IPS-15b (cell line): ENCODE results near the gene OBSL1.
A peak's percentile ranks its signal among the peaks of the same experiment; 100 is the strongest.

Experiments
- H3K27me3 ChIP-seq: one replicate; pipeline ENCODE4 v1.6.1; 2013; ENCODE audit warnings: low read length; ENCODE audit not compliant: control insufficient read depth, insufficient read depth
- H3K36me3 ChIP-seq: one replicate; pipeline ENCODE4 v1.6.1; 2013; ENCODE audit warnings: low read length; ENCODE audit not compliant: control insufficient read depth, insufficient read depth
- H3K4me1 ChIP-seq: one replicate; pipeline ENCODE4 v1.6.1; 2013; ENCODE audit warnings: mild to moderate bottlenecking, low read length; ENCODE audit not compliant: control insufficient read depth, insufficient read depth
- H3K4me3 ChIP-seq: one replicate; pipeline ENCODE4 v1.5.1; 2013; ENCODE audit warnings: low read depth, low read length
- H3K9ac ChIP-seq: one replicate; pipeline ENCODE4 v1.6.1; 2013; ENCODE audit warnings: low read depth, mild to moderate bottlenecking, low read length
- H3K9me3 ChIP-seq: one replicate; pipeline ENCODE4 v1.6.1; 2013; ENCODE audit warnings: mild to moderate bottlenecking, low read length; ENCODE audit not compliant: control insufficient read depth, insufficient read depth

OBSL1 gene

DNA sequence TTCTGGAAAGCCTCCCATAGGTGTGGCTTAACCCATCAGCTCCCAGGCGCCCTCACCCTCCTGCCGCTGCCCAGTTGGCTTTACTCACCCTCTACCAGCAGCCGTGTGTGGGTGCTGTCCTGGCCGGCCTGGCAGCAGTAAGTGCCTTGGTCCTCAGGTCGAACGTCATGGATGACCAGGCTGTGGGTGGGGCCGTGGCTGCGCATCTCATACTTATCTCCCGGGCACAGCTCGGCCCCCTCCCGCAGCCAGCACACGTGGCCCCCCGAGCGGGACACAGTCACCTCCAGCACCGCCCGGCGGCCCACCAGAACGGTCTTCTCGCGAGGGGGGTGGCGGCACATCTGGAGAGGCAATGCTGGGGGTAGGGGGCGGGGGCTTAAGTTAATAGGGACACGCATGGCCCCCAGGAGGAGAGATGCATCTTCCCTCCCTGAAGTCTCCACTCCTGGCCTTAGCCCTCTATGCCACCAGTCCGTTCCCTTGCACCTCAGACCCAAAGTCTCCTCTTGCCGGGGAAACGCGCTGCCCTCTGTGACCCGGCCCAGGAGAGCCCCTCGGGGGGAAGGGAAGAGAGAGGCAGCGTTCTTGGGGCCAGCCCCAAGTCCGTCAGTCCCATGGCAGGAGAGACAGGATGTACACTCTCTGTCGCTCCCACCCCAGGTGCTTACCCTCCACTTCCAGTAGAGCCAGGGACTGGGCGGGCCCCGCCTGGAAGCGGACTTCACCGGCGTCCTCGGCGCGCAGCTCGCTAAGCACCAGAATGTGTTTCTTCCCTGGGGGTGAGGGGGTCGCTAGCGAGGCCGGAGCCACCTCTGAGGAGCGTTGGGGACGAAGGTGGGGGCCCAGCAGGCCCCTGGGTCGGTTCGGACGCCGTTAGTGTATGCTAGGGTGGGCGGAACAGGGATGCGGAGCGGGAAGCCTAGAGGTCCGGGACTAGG is 19.6 kb downstream of the OBSL1 start:
- Histone ChIP-seq H3K4me1 (peaks cover 5% of the 10 kb centered on the region), H3K27me3 (peaks cover 14% of the 10 kb centered on the region), H3K9ac (peak overlapping the region; percentile 60), H3K9me3 (no peaks in the 10 kb centered on the region), H3K4me3 (peak overlapping the region; percentile 80), H3K36me3 (peaks cover 5% of the 10 kb centered on the region)

DNA sequence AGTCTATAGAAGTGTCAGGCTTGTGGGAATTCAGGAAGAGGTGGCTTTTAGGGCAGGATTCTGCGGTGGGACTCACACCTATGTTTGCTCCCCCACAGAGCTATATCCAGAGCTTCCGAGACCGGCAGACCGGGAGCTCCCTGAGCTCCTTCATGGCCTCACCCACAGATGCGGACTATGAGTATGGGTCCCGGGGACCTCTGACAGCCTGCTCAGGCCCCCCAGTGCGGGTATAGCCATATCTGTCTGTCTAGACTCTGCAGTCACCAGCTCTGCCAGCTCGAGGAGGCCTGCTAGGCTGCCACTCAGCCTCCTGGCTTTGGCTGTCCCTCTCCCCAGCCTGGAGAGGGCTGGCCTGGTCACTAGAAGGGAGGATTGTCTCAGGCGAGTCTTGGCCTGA is 21.7 kb downstream of the OBSL1 start:
- Histone ChIP-seq H3K4me1 (peaks cover 5% of the 10 kb centered on the region), H3K4me3 (no peak overlapping the region), H3K27me3 (peaks cover 29% of the 10 kb centered on the region), H3K9ac (no peak overlapping the region), H3K36me3 (peaks cover 4% of the 10 kb centered on the region), H3K9me3 (no peaks in the 10 kb centered on the region)

DNA sequence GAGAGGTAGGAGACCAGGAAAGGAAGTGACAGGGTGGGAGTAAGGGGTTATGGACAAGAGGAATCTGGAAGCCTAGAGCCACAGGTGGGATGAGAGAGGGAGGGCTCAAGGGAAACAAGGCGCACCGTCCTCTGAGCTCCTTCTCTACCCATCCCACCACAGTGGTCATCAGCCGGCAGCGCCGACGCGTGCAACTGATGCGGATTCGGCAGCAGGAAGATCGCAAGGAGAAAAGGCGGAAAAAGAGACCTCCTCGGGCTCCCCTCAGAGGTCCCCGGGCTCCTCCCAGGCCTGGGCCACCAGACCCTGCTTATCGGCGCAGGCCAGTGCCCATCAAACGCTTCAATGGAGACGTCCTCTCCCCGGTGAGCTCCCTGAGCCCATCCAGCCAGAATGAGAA is 22.3 kb downstream of the OBSL1 start:
- peaks cover 34% of the 10 kb centered on the region for H3K27me3 ChIP-seq
- H3K4me1 ChIP-seq, result peaks cover 5% of the 10 kb centered on the region
- peaks cover 4% of the 10 kb centered on the region for H3K36me3 ChIP-seq
- H3K9me3 ChIP-seq, result no peaks in the 10 kb centered on the region
- no peak overlapping the region for H3K9ac ChIP-seq
- no peak overlapping the region for H3K4me3 ChIP-seq

DNA sequence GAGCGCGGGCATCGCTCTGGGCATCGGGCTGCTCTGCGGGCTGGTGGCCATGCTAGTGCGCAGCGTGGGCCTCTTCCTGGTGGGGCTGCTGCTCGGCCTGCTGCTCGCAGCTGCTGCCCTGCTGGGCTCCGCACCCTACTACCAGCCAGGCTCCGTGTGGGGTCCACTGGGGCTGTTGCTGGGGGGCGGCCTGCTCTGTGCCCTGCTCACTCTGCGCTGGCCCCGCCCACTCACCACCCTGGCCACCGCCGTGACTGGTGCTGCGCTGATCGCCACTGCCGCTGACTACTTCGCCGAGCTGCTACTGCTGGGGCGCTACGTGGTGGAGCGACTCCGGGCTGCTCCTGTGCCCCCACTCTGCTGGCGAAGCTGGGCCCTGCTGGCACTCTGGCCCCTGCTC is 23.7 kb downstream of the OBSL1 start:
- H3K27me3 ChIP-seq, result peaks cover 24% of the 10 kb centered on the region
- no peak overlapping the region for H3K4me3 ChIP-seq
- H3K36me3 ChIP-seq, result peaks cover 4% of the 10 kb centered on the region
- no peaks in the 10 kb centered on the region for H3K9me3 ChIP-seq
- peaks cover 3% of the 10 kb centered on the region for H3K4me1 ChIP-seq
- H3K9ac ChIP-seq, result no peak overlapping the region

DNA sequence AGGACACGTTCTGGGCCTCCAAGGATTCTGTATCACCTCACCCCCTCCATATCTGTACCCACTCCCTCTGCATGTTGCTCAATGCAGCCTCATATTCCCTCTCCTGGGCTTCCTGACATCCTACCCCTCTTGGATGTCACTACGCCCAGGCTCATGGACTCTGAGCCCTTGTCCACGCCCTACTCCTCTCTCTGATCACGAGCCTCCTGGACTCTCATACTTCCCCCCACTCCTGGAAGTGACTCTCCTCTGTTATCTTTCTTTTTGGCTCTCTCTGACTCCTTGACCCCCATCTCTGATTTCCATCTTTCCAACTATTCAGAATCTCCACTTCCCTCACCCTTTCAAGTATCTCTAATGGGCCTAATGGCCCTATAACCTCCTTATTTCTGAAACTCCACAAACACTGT is 25.4 kb downstream of the OBSL1 start:
- Histone ChIP-seq H3K36me3 (peaks cover 10% of the 10 kb centered on the region), H3K9me3 (no peaks in the 10 kb centered on the region), H3K4me3 (no peak overlapping the region), H3K27me3 (peaks cover 26% of the 10 kb centered on the region), H3K4me1 (peaks cover 5% of the 10 kb centered on the region), H3K9ac (no peak overlapping the region)

DNA sequence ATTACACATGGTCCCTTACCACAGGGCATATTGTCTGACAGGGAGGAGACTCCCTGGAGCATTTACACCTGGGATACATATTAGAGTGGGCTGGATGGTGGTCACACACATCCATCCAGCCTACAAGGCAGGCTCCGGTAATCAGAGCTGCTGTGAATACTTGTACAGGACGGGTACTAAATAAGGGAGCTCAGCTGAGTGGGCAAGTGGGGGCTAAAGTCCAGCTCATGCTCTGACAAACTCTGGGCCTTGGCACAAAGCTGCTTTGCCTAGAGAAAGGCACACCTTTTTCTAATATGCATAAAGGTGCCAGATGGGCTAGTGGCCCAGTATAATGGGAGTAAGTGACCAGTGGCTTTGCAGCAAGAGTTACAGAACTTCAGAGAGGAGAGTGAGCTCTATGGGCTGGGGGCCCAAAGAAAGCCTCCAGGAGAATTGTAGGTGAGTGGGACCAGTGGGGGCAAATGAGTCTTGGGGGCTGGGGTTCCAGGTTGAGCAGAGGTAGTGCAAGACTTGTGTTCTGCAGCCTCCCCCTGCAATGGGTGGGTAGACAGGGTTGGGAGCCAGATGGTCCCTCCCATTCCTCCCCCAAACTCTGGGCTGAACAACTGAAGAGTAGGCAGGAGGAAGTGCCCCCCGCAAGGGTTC is 25.9 kb downstream of the OBSL1 start:
- Histone ChIP-seq H3K36me3 (peaks cover 14% of the 10 kb centered on the region), H3K9ac (no peak overlapping the region), H3K27me3 (peaks cover 25% of the 10 kb centered on the region), H3K4me3 (no peak overlapping the region), H3K9me3 (no peaks in the 10 kb centered on the region), H3K4me1 (peaks cover 4% of the 10 kb centered on the region)

DNA sequence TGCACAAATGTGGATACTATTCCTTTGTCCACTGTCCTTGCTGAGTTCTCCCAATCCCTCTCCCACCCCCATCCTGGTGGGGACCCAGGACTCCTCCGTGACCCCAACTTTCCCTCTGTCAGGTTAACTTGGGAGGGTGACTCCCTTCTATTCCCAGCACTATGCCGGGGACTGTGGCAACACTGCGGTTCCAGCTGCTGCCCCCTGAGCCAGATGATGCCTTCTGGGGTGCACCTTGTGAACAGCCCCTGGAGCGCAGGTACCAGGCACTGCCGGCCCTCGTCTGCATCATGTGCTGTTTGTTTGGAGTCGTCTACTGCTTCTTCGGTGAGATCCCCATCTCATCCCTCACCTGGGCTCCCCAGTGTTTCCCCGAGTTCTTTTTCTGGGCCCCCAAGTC is 26.8 kb downstream of the OBSL1 start:
- peaks cover 25% of the 10 kb centered on the region for H3K27me3 ChIP-seq
- no peak overlapping the region for H3K9ac ChIP-seq
- peaks cover 4% of the 10 kb centered on the region for H3K4me1 ChIP-seq
- H3K36me3 ChIP-seq, result peaks cover 22% of the 10 kb centered on the region
- no peaks in the 10 kb centered on the region for H3K9me3 ChIP-seq
- H3K4me3 ChIP-seq, result peak overlapping the region; percentile 81

DNA sequence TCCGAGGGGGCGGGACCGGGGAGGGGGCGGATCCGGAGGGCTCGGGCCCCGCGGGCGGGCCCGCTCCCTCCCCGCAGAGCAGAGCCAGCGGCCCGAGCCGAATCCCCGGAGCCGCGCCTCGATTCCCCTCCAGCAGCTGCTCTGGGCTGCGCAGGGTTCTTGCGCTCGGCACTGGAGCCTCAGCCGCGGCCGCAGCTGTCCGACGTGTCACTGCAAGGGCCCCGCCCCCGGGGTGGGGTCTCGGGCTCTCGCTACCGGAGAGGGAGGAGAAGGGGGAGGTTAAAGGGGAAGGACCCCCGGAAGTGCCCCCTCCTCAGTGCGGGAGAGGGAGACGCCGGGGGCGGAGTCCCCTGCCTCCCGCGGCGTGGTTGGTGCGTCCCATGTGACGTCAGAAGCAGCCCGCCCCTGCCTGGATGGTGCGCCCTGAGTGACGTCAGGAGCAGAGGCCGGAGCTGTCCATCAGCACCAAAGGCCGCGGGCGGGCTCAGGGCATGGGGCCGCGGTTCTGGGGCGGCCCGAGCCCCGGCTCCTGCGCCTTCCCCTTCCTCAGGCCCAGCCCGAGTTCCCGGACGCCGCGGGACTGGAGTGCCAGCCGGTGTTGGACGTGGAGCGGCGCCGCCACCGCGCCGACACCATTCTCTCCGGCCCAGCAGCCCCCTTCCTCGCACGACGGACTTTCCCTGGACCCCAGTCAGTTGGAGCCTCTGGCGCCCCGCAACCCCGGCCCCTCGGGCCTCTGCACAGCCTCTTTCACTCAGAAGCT is 27.6 kb downstream of the OBSL1 start, which contains the start of the genes CHPF and TMEM198:
CHPF (minus strand) TSS at position 214 of the 763 bp plus-strand sequence. CDS start 271 bp downstream, outside the sequence.
TMEM198 (plus strand) TSS at position 433 of the 763 bp plus-strand sequence. CDS start 700 bp downstream, outside the sequence.
- H3K9ac ChIP-seq, result peak within 1 kb of the TSS; percentile 70
- H3K4me3 ChIP-seq, result peak within 1 kb of the TSS; percentile 81
- peaks cover 24% of the 10 kb centered on the region for H3K36me3 ChIP-seq
- H3K9me3 ChIP-seq, result no peaks in the 10 kb centered on the region
- H3K4me1 ChIP-seq, result peaks cover 7% of the 10 kb centered on the region
- peaks cover 25% of the 10 kb centered on the region for H3K27me3 ChIP-seq

DNA sequence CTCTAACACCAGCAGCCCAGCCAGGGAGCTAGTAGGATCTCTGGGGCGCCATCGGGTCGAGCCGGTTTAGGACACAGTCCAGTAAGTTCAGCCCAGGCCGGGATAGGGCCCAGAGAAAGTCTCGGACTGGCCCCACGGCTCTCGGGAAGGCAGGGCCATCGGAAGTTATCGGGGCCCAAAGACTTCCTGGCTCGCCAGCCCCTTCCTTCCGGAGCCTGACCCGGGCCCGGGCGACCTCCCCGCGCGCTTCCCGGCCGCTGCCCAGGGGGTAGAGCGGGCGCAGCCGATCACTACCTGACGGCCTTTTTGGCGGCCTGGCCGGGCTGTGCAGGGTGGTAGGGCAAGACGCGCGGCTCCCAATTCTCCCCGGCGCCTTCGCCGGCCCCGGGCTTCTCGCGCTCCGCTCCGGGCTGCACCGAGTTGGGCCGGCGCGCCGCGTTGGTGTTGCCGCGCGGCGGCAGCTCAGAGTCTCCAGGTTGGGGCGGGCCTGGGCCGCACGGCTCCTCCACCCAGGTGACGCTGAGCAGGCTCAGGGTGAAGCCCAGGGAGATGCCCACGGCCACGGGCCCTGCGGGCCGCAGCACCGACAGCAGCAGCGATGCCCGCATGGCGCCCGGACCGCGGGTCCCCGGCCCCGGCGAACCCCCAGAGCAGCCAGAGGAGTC is 28.3 kb downstream of the OBSL1 start:
- Histone ChIP-seq H3K4me3 (peak overlapping the region; percentile 48), H3K9me3 (no peaks in the 10 kb centered on the region), H3K27me3 (peaks cover 25% of the 10 kb centered on the region), H3K9ac (peak overlapping the region; percentile 70), H3K4me1 (peaks cover 10% of the 10 kb centered on the region), H3K36me3 (peaks cover 24% of the 10 kb centered on the region)

DNA sequence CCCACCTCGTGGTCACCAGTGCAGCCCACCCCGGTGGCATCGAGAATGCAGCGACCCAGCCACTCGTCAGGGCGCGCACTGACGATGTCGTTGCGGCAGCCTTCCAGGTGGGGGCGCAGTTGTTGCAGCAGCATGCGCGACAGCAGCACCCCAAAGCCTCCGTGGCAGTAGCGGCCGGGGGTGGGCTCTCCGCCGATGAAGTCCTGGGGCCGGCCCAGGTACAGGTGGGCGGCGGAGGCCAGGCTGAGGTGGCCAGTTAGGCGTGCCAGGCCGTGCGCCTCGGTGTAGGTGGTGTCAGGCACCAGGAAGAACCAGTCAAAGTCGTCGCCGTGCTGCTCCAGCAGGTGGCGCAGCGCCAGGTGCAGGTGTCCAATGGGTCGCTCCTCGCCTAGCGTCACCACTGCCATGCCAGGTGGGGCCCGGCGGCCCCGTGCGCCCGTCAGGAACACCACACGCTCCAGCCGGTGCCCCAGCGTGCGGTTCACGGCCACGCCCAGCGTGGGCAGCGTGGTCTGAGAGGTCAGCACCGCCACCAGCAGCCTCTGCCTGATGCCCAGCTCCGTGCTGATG is 29.6 kb downstream of the OBSL1 start:
- H3K9ac ChIP-seq, result no peak overlapping the region
- H3K27me3 ChIP-seq, result peaks cover 25% of the 10 kb centered on the region
- H3K36me3 ChIP-seq, result peaks cover 24% of the 10 kb centered on the region
- H3K4me1 ChIP-seq, result peaks cover 13% of the 10 kb centered on the region
- H3K9me3 ChIP-seq, result no peaks in the 10 kb centered on the region
- peak overlapping the region; percentile 48 for H3K4me3 ChIP-seq
